Astrocyte of the hippocampus (primary cell): ENCODE measurements around the gene RALGAPB.
"Not testable (repeated sequence)": the region's sequence is repeated elsewhere in the genome, so short reads cannot be mapped to it uniquely, and the experiment has no call there.

ENCODE experiments used
- DNase-seq: peaks from one replicate; pipeline ENCODE4 v3.0.0; 2011; ENCODE audit warnings: low read depth, low spot score

The RALGAPB gene

GRCh38 chr20:38497246-38497935 lies 24.7 kb downstream of the RALGAPB start:
- DNase-seq, result peak; percentile 56

DNA sequence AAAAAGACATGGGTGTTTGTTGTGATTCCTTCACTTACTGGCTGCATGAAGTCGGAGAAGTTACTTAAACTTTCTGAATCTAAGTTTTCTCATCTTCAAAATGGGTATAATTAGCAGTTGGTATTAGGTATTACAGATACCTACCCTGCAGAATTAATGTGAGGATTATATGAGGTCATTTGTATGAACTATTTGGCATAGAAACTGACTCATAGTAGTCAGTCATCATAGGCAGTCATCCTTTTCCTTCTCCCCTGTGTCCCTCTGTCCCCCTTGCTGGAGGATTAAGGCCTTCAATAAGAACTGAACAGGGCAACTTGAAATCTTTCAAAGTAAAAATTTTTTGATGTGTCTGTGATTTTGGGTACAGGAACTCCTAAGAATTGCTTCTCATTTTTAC lies 26.3 kb downstream of the RALGAPB start:
- DNase-seq, result no peak

DNA sequence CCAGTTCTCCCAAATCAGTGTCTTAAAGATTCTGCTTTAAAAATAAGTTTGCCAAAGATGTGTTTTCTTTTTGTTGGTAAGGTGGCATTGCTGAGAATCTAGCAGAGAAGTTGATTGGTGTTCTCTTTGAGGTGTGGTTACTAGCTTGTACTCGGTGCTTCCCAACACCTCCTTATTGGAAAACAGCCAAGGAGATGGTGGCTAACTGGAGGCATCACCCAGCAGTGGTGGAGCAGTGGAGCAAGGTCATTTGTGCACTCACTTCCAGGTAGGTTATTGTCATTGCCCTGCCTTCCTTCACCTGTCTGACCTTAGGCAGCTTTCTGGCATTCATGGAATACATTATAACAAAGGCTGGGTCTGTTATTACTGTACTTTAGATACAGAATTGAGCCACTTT lies 26.7 kb downstream of the RALGAPB start:
- DNase-seq, result no peak

DNA sequence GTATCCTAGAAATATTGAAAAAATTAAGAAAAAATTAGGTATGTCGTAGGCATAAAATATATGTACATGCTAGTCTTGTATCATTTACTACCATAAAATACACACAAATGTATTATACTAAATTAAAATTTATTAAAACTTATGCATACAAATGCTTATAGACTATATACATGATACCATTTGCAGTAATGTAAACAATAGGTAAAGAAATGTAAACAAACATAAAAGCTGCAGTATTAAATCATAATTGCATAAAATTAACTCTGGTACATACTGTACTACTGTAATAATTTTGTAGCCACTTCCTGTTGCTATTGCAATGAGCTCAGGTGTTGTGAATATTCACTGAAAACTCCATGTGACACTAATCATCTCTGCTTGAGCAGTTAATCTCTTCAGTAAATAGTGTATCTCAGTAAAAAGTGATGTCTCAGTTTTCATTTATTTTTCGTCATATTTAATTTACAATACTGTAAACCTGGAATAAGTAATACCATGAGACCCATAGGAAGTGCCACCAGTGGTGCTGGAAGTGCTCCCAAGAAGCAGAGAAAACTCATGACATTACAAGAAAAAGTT lies 29.3 kb downstream of the RALGAPB start:
- DNase-seq, result no peak

GRCh38 chr20:38504368-38505090 lies 31.9 kb downstream of the RALGAPB start:
- peak; percentile 66 for DNase-seq

GRCh38 chr20:38505091-38505455 lies 32.4 kb downstream of the RALGAPB start:
- no peak for DNase-seq

DNA sequence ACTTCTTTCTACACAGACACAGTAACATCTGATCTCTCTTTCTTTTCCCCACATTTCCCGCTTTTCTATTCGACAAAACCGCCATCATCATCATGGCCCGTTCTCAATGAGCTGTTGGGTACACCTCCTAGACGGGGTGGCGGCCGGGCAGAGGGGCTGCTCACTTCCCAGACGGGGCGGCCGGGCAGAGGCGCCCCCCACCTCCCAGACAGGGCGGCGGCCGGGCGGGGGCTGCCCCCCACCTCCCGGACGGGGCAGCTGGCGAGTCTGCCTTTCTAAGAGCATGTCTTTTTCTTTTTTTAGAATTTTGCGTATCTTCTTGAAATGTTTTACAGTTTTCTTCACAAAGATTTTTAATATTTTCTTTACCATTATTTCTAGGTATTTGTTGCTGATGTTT lies 39.1 kb downstream of the RALGAPB start:
- not testable (repeated sequence) for DNase-seq

GRCh38 chr20:38514185-38514584 lies 41.5 kb downstream of the RALGAPB start:
- DNase-seq, result no peak

DNA sequence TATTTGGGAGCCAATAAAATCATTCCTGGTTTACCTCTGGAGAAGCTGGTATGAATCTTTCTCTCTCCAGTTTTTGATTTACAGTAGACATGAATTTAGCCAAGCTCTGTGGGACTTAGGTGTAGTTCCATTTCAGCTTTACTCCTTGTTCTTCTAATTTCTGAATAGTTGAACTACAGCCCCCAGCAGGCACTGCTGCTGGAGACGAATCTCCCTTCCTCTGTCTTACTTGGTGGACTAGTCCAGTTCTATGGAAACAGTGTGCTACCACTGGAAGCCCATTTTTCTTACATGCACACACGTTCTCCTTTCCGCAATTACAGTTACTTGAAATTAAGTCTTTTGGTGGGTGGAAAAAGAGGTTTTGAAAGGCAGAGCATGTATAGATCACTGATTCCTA lies 42.3 kb downstream of the RALGAPB start:
- no peak for DNase-seq

GRCh38 chr20:38515631-38516030 lies 43.0 kb downstream of the RALGAPB start:
- no peak for DNase-seq

DNA sequence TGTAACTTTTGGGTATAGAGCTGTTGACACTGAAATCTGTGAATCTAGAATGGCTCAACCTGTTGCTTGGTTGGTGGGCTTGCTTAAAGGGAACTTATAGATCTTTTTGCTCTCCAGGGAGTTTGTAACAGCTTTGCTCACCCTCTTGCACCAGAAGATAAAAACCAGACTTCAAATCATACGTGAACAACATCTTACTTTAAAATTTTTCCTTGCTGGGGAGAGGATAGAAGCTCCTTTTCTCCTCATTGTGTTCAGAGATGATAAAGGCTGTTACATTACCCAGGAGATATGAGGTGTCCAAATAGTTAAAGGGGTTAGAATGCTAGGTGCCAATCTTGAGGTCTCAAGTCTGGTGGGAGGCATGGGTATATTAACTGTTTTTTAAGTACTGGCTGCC lies 46.8 kb downstream of the RALGAPB start:
- no peak for DNase-seq

DNA sequence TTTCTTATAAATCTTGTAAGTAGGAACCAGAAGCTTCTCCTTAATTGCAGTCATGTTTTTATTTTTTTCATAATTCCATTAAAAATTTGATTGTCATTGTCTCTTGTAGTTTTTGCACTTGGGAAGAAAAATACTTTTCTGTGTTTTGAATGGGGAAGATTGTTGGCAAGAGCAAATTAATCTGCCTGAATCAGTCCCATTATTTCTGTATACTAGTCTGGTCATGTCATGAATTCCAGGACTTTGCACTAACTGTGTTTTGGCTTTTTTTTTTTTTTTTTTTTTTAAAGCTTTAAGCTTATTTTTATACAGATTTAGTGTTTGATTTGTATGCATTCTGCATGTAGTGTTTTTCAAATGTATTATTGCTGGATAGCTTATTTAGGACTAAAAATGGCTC lies 47.6 kb downstream of the RALGAPB start:
- DNase-seq, result no peak

- peak; percentile 21 for DNase-seq
These were observed 51.1 kb downstream of the RALGAPB start for GRCh38 chr20:38523697-38524096.

DNA sequence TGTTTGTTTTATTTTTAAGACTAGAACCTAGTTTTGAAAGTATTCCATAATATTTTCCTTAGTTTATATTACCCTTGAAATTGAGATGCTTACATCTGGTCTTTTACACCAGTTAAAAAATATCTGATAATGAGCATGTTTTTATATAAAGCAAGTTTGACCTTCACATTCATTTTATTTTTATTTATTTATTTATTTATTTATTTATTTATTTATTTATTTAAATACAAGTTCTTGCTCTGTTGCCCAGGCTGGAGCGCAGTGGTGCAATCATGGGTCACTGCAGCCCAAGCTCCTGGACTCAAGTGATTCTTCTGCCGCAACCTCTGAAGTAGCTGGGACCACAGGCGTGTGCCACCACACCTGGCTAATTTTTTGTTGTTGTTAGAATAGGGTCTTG lies 55.5 kb downstream of the RALGAPB start:
- no peak for DNase-seq

DNA sequence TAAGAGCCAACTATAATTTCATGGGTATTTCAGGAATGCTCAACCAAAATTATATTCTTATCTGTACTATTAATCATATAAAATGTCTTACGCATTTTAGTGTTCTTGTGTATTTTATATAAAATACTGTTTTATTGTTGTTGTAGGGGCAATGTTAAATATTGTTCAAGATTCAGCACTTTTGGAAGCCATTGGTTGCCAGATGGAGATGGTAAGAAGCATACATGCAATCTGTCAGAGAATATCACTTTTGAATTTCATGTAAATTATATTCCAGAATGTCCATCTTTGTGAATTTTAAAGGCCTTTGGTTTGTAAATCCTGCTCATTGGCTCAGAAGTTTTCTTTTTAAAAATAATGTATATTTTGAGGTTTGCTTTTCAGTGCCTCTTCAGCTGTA lies 58.4 kb downstream of the RALGAPB start:
- no peak for DNase-seq

- DNase-seq, result no peak
These were observed 62.1 kb downstream of the RALGAPB start for GRCh38 chr20:38534756-38535155.

DNA sequence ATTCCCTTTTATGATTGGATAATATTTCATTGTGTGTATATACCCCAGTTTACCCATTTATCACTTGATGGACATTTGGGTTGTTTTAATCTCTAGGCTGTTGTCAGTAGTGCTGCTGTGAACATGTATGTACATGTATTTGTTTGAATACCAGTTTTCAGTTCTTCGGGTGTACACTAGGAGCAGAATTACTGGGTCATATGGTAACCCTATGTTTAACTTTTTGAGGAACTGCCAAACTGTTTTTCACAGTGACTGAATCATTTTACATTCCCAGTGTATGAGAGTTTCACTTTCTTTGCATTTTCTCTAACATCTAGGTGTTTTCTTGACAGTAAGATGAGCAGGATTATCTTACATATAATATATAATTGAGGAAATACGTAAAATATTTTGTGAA lies 63.7 kb downstream of the RALGAPB start:
- no peak for DNase-seq

DNA sequence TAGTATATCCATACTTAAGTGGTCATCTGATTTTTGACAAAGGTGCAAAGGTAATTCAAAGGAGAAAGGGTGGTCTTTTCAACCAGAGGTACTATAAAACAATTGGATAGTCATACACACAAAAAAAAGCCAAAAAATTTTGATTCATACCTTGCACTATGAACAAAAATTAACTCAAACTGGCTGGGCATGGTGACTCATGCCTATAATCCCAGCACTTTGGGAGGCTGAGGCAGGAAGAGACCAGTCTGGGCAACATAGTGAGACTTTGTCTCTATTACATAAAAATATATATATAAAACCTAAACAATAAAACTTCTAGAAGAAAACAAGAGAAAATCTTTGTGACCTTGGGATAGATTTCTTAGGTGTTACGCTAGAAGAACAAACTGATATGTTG lies 64.5 kb downstream of the RALGAPB start:
- DNase-seq, result no peak

GRCh38 chr20:38538789-38539188 lies 66.1 kb downstream of the RALGAPB start:
- no peak for DNase-seq

- DNase-seq, result no peak
These were observed 70.6 kb downstream of the RALGAPB start for GRCh38 chr20:38543014-38543906.

DNA sequence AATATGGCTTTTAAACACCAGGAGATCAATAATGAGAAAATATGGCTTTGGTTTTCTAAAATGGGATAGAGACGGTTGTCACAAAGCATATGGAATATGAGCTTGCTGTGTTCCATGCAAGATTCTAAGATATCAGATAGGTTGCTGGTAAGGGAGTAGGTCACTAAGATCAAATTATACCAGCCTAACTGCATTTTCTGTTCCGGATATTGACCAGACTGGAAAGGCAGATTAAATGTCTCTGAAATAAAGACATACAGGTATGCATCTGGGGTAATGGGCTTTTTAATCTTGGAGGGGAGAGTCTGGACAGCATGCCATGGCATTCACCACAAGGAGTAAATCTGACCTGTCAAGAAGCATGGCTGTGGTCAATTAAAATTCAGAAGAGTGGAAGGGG lies 73.1 kb downstream of the RALGAPB start:
- no peak for DNase-seq
